Activated CD4-positive, CD25-positive, alpha-beta regulatory T cell (primary cell): ENCODE results near the gene JTB.

Experiments
- DNase-seq, 4 experiments: peaks; one replicate each; lab custom pipeline; 2025; lab: John Stamatoyannopoulos, UW

JTB gene

GRCh38 chr1:153932156-153933131 lies 45.0 kb downstream of the JTB start:
- no peak for DNase-seq

GRCh38 chr1:153929981-153930948 lies 47.2 kb downstream of the JTB start:
- no peak for DNase-seq

GRCh38 chr1:153929426-153929825 lies 48.0 kb downstream of the JTB start:
- no peak for DNase-seq

- DNase-seq = no peak
These were observed 48.6 kb downstream of the JTB start for GRCh38 chr1:153928791-153929341.

- DNase-seq = no peak
These were observed 49.2 kb downstream of the JTB start for GRCh38 chr1:153928245-153928644.

GRCh38 chr1:153926405-153926804 lies 51.1 kb downstream of the JTB start:
- no peak for DNase-seq
